GM12878 (cell line): ENCODE measurements around the gene GALNT18. TPM values are rescaled to one million over a fixed set of nuclear protein-coding genes. Genes with fewer than 3 reads are reported as not detected.

ENCODE experiments used
- E4F1 ChIP-seq: fragments of 450-650 bp; IDR thresholded peaks from 2 replicates; pipeline ENCODE4 v1.6.1; 2018; ENCODE audit warnings: borderline replicate concordance, mild to moderate bottlenecking; ENCODE audit not compliant: partially characterized antibody
- FOXM1 ChIP-seq: IDR thresholded peaks from 2 replicates; pipeline ENCODE4 v1.6.1; 2012; ENCODE audit warnings: low read depth, mild to moderate bottlenecking, inconsistent platforms, low read length, moderate library complexity
- GABPA ChIP-seq: IDR thresholded peaks from 2 replicates; pipeline ENCODE4 v1.6.1; 2014; ENCODE audit warnings: antibody characterized with exemption, low read depth, mild to moderate bottlenecking, inconsistent platforms
- KDM1A ChIP-seq: fragments of 200-600 bp; sonication (generic); IDR thresholded peaks from 2 replicates; pipeline ENCODE4 v1.6.1; 2016; ENCODE audit warnings: borderline replicate concordance
- RAD51 ChIP-seq: fragments of 450-650 bp; IDR thresholded peaks from 2 replicates; pipeline ENCODE4 v1.6.1; 2016; ENCODE audit warnings: moderate library complexity, mild to moderate bottlenecking, inconsistent platforms
- REST ChIP-seq: IDR thresholded peaks from 2 replicates; pipeline ENCODE4 v1.6.1; 2012; ENCODE audit warnings: mild to moderate bottlenecking, low read depth, low read length
- ZNF687 ChIP-seq: fragments of 450-650 bp; IDR thresholded peaks from 2 replicates; pipeline ENCODE4 v1.6.1; 2017; ENCODE audit warnings: mild to moderate bottlenecking, moderate library complexity
- polyA plus RNA-seq, 11 experiments: library from polyadenylated mRNA; depleted of rRNA in 4 of 11; unstranded in 6 of 11; stranded (reverse) in 5 of 11; fragments of >200 nt; fragmentation: Nextera tagmentation in 4 of 11; fragmentation: Illumina TruSeq in 1 of 11; extraction: Ambion mirVana in 4 of 11; extraction: Trizol in 1 of 11; gene quantifications; 1 replicate in 1 of 11; 2 replicates in 10 of 11; pipeline versions ENCODE4 v1.2.1 to v1.2.3, GENCODE V29; 2011 to 2016; ENCODE audit warnings: inconsistent platforms in 2 of 11, missing spikeins in 2 of 11, low read depth in 1 of 11
- total RNA-seq, 4 experiments: library from RNA; depleted of rRNA in 3 of 4; stranded (reverse); fragments of >200 nt in 3 of 4; fragmentation: Illumina TruSeq in 1 of 4; extraction: Trizol in 1 of 4; gene quantifications; 2 replicates each; pipeline versions ENCODE4 v1.2.1 to v1.2.3, GENCODE V29; 2013 to 2021

GALNT18 gene
- total and polyA plus RNA-seq, 10 of the 15 experiments (the other 5 are each of a cell fraction or from before 2014, with no cell fraction given) = 1.2 to 14.2 (median 6.3) TPM

- no peak for TF ChIP-seq FOXM1
- no peak for TF ChIP-seq ZNF687
- no peak for TF ChIP-seq E4F1
- TF ChIP-seq RAD51 = no peak
- no peak for TF ChIP-seq REST
- no peak for TF ChIP-seq GABPA
- no peak for TF ChIP-seq KDM1A
These were observed 47.0 kb upstream of the GALNT18 start (continued) for GRCh38 chr11:11668781-11669180.
